ENCODE results near the gene TBC1D22A.

TBC1D22A gene

DNA sequence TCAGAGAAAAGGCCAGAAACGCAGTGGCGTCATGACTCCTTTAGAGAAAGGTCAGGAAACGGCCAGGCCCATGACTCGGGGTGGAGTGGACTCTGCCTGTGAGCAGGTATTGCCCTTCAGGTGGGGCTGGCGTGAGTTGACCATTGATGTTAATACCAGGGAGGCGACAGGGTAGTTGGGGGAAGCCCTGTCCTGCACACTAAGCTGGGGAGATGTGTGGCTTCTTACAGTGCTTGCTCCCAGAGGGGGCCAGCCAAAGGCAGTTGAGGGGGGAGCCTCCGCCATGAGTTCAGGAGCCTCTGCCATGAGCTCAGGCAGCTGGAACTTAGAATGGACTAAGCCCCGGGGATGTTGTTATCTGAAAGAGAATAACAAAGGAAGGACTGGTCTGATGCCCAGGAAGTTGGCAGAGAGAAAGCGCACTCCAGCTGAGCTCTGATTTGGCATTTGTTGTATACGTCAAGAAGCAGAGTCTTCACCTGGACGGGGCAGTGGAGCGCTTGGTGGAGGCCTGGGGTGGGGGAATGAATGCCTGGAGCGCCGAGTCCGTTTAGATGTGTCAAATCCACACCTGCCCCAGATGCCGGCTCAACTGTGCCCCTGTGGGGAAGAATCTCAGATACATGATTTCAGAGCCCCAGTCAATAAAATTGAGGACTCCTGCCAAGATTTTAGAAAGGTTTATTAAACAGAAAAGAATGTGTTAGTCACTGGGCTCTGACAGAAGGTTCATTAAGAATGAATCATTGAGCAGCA lies 222.5 kb downstream of the TBC1D22A start:
- ATAC-seq (replicated peaks), result no peak
- H3K4me3 Mint-ChIP-seq, result no peak overlapping the region
- DNase-seq, result no peak
- no peaks in the 10 kb centered on the region for H3K27me3 Mint-ChIP-seq
- H3K4me1 Mint-ChIP-seq, result peaks cover 13 to 17% of the 10 kb centered on the region in 2 donors
- no peak overlapping the region for H3K27ac Mint-ChIP-seq
- no peaks in the 10 kb centered on the region for H3K9me3 Mint-ChIP-seq
- peaks cover 29 to 48% of the 10 kb centered on the region in 2 donors for H3K36me3 Mint-ChIP-seq

- H3K27me3 Mint-ChIP-seq, result no peaks in the 10 kb centered on the region
- ATAC-seq (replicated peaks) (no peak), DNase-seq (no peak)
- no peaks in the 10 kb centered on the region for H3K9me3 Mint-ChIP-seq
- H3K4me3 Mint-ChIP-seq, result no peak overlapping the region
- peaks cover 13 to 15% of the 10 kb centered on the region in 2 donors for H3K4me1 Mint-ChIP-seq
- H3K27ac Mint-ChIP-seq, result no peak overlapping the region
- H3K36me3 Mint-ChIP-seq, result peaks cover 28 to 45% of the 10 kb centered on the region in 2 donors
Observed at GRCh38 chr22:46985507-46985882, 223.0 kb downstream of the TBC1D22A start.

DNA sequence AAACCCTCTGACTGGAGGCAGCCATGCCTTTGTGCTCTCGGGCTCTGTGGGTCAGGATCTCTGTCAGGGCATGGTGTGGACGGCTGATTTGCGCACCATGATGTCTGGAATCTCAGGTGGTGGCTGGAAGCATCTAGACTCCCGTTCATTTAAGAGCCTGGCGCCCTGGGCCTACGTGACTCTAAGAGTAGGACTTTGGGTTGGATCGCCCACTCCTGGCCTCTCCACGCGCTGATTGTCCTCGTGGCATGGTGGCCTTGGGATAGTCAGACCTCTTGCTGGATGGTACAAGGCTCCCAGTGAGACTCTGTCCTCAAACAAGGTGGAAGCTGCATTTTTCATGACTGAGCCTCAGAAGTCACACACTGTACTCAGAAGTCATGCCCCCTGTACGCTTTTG lies 224.3 kb downstream of the TBC1D22A start:
- Mint-ChIP-seq H3K36me3 (peaks cover 29 to 45% of the 10 kb centered on the region in 2 donors), H3K27ac (no peak overlapping the region), H3K9me3 (no peaks in the 10 kb centered on the region), H3K4me1 (peaks cover 7 to 11% of the 10 kb centered on the region in 2 donors), H3K4me3 (no peak overlapping the region), H3K27me3 (no peaks in the 10 kb centered on the region)
- ATAC-seq (replicated peaks) (no peak), DNase-seq (no peak)

- Mint-ChIP-seq H3K36me3 (peaks cover 30 to 36% of the 10 kb centered on the region in 2 donors), H3K4me1 (peaks cover 0 to 5% of the 10 kb centered on the region in 2 donors)
Observed at GRCh38 chr22:46990937-46991550, 228.6 kb downstream of the TBC1D22A start.

DNA sequence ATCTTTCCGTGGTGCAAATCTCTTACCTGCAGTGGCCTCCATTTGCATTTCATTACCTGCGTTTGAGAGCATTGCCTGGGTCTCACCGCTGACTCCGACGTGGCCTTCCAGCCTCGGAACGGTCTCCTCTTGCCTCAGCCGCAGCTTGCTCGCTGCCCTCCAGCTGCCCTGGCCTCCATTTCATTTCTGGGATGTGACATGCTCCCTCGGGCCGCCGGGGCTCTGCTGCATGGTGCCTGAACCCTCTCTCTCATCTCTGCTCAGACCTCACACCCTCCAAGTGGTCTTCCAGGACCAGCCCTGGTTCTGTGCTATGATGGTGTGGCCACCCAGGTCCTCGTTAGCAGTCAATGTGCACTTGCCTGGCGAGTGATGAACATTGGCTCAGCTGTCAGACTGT lies 229.2 kb downstream of the TBC1D22A start:
- DNase-seq (no peak), ATAC-seq (replicated peaks) (no peak)
- no peaks in the 10 kb centered on the region for H3K9me3 Mint-ChIP-seq
- H3K27ac Mint-ChIP-seq, result peak overlapping the region; percentile 70
- peaks cover 3 to 7% of the 10 kb centered on the region in 2 donors for H3K4me1 Mint-ChIP-seq
- no peak overlapping the region for H3K4me3 Mint-ChIP-seq
- H3K36me3 Mint-ChIP-seq, result peaks cover 34 to 41% of the 10 kb centered on the region in 2 donors
- H3K27me3 Mint-ChIP-seq, result no peaks in the 10 kb centered on the region

More at GRCh38 chr22:46990937-46991550, 228.6 kb downstream of the TBC1D22A start:
- H3K4me3 Mint-ChIP-seq, result no peak overlapping the region
- no peak for DNase-seq
- H3K27me3 Mint-ChIP-seq, result no peaks in the 10 kb centered on the region
- peak overlapping the region; percentile 21 for H3K27ac Mint-ChIP-seq
- no peak for ATAC-seq (replicated peaks)
- H3K9me3 Mint-ChIP-seq, result no peaks in the 10 kb centered on the region

DNA sequence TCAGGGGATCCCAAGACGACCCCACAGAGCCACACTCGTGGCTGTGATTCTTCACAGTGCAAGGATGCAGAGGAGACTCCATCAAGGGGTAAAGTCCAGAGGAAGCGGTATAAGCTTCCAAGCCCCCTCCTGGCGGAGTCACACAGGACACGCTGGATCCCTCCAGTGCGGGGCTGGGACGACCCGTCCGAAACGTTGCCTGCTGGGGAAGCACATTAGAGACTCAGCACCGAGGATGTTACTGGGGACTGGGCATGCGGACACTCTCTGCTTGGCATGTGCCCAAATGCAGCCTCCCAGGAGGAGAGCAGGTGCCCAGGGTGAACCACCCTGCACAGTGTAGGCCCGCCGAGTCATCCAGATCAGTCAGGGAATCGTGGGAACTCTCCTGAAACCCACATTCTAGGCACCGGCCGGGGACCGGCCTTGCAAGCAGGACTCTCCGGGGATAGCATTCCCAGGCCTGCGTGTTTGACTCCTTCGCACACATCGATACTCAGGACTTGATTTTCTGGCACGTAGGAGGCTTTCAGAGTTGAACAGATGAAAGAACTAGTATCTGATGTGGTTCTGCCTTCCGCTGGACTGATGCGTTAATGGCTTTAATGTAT lies 229.8 kb downstream of the TBC1D22A start:
- no peaks in the 10 kb centered on the region for H3K27me3 Mint-ChIP-seq
- DNase-seq (no peak), ATAC-seq (replicated peaks) (no peak)
- peaks cover 34 to 38% of the 10 kb centered on the region in 2 donors for H3K36me3 Mint-ChIP-seq
- no peaks in the 10 kb centered on the region for H3K9me3 Mint-ChIP-seq
- H3K27ac Mint-ChIP-seq, result no peak overlapping the region
- H3K4me3 Mint-ChIP-seq, result no peak overlapping the region
- peaks cover 5 to 7% of the 10 kb centered on the region in 2 donors for H3K4me1 Mint-ChIP-seq

DNA sequence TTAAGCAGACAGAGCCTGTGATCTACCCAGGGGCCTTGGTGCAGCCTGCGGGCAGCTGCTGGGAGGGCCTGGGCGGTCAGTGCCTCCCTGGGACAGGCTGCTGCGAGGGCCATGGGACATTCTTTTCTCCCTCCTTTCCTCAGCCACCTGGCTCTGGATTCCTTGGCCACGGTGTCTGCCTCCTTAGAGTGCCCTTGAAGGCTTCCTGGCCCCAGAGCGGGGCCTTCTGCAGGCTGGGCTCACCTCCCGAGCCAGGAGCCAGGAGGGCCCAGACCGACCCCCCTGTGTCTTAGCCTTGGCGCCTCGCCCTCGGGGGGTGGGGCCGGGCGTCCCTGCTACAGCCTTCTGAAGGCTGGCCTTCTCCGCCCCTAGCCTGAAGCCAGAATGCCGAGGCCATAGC lies 231.2 kb downstream of the TBC1D22A start:
- Mint-ChIP-seq H3K4me1 (peaks cover 7 to 9% of the 10 kb centered on the region in 2 donors), H3K36me3 (peaks cover 36 to 48% of the 10 kb centered on the region in 2 donors), H3K27me3 (no peaks in the 10 kb centered on the region), H3K4me3 (no peak overlapping the region), H3K27ac (no peak overlapping the region), H3K9me3 (no peaks in the 10 kb centered on the region)
- DNase-seq (no peak), ATAC-seq (replicated peaks) (no peak)

DNA sequence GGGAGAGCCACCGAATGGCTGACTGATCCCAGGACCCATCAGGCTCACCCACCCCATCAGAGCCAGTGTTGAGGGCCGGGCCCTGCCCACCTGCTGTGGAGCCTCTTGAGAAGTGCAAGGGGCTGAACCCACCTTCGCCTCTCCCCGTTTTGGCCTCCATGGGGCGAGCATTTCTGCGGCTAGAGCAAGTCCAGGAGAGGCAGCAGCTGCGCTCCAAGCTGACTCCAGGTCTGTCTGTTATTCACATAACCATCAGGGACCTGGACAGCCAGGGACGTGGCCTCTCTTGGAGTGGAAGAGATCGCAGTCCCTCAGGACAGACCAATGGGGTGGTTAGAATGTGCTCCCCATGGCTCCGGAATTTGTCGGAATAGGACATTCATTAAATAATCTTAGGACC lies 231.8 kb downstream of the TBC1D22A start:
- Mint-ChIP-seq H3K4me3 (no peak overlapping the region), H3K36me3 (peaks cover 40 to 48% of the 10 kb centered on the region in 2 donors)

DNA sequence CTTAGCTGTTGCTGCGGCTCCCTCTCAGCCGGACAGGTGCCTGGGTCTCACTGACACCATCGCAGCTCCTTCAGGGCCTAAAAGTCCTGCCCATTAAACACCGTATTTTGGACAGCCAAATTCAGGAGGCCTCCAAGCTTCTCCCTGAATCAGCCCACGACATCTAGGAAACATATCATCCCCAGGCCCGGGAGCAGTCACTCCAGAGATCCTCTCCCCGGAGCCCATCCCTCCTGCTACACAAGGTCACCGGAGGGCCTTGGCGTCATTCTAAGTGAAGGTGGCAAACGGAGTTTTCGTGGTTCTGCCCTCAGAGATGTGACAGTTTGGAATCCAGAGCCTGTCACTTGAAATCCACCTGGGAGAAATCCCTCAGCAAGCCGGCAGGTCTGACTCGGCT lies 232.5 kb downstream of the TBC1D22A start:
- Mint-ChIP-seq H3K4me1 (peaks cover 14 to 21% of the 10 kb centered on the region in 2 donors), H3K36me3 (peaks cover 44 to 53% of the 10 kb centered on the region in 2 donors), H3K9me3 (no peaks in the 10 kb centered on the region), H3K27ac (no peak overlapping the region), H3K27me3 (no peaks in the 10 kb centered on the region), H3K4me3 (no peak overlapping the region)
- DNase-seq (no peak), ATAC-seq (replicated peaks) (no peak)

More for the DNA sequence above, 231.8 kb downstream of the TBC1D22A start:
- no peak for ATAC-seq (replicated peaks)
- DNase-seq, result no peak
- Mint-ChIP-seq H3K27me3 (no peaks in the 10 kb centered on the region), H3K9me3 (no peaks in the 10 kb centered on the region), H3K4me1 (peaks cover 10 to 14% of the 10 kb centered on the region in 2 donors), H3K27ac (no peak overlapping the region)

DNA sequence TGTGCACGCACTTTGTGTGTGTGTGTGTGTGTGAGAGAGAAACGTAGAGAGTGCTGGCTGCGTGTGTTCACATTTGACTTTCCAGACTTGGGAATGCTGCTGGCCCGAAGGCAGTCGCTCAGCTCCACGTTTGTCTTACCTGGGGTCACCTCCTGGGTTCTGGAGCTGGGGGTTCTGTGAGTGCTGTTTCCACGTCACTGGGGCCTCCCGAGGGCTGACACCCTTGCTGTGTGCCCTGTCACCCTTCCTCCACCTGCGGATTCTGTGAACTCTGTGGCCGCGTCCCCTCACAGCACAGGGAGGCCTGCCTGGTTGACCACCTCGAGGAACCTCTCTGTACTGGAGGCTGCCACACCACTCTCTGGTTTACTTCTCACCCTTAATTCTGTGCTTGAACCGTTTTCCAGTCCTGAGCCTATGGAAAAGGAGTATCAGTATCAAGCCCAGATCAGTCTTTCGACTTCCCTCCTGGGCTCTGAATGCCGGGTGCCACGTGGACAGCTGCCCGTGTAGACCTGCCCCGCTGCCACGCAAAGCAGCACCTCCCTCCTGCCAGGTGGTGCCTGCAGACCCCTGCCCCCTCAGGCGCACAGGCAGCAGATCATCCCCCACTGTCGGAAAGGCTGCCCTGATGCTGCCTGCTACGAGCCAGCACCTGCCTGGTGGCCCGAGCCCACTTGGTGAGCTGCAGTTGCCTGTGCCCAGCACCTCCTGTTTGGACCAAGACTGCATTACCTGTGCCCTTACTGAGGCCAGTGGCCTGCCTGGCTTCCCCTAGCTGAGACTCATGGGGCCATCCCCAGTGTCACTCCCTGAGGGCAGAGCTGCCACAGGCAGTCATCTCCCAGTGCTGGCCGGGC lies 233.3 kb downstream of the TBC1D22A start:
- Mint-ChIP-seq H3K27me3 (no peaks in the 10 kb centered on the region), H3K27ac (no peak overlapping the region), H3K36me3 (peaks cover 47 to 56% of the 10 kb centered on the region in 2 donors), H3K9me3 (no peaks in the 10 kb centered on the region), H3K4me3 (no peak overlapping the region), H3K4me1 (peaks cover 18 to 29% of the 10 kb centered on the region in 2 donors)
- DNase-seq, result no peak
- ATAC-seq (replicated peaks), result no peak

GRCh38 chr22:46996595-46997310 lies 234.3 kb downstream of the TBC1D22A start:
- Mint-ChIP-seq H3K27ac (no peak overlapping the region), H3K36me3 (peaks cover 36 to 47% of the 10 kb centered on the region in 2 donors), H3K4me3 (no peak overlapping the region), H3K27me3 (no peaks in the 10 kb centered on the region), H3K4me1 (peaks cover 18 to 30% of the 10 kb centered on the region in 2 donors), H3K9me3 (no peaks in the 10 kb centered on the region)
- DNase-seq, result no peak
- ATAC-seq (replicated peaks), result no peak

GRCh38 chr22:46997311-46997970 lies 235.0 kb downstream of the TBC1D22A start:
- no peaks in the 10 kb centered on the region for H3K27me3 Mint-ChIP-seq
- ATAC-seq (replicated peaks) (no peak), DNase-seq (no peak)
- no peak overlapping the region for H3K4me3 Mint-ChIP-seq
- H3K4me1 Mint-ChIP-seq, result peaks cover 18 to 35% of the 10 kb centered on the region in 2 donors
- H3K36me3 Mint-ChIP-seq, result peaks cover 30 to 48% of the 10 kb centered on the region in 2 donors
- H3K27ac Mint-ChIP-seq, result no peak overlapping the region
- H3K9me3 Mint-ChIP-seq, result no peaks in the 10 kb centered on the region

DNA sequence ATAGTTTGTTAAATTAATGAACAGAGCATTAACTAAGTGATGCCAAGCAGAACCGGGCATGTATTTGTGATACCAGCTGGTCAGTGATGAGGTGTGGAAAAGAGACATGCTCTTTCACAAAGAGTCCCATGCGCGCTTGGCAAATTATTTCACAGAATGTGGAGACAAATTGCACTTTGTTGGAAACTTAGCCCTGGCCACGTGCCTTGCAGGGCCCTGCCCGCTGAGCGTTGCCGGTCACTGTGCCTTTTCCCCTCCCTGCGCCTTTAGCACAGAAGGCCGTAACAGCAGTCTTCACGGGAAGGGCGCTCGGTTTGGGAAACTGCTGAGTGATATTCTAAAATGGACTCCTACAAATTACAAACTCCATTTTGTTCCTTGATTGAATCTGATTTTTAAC lies 235.9 kb downstream of the TBC1D22A start:
- H3K4me1 Mint-ChIP-seq, result peaks cover 15 to 37% of the 10 kb centered on the region in 2 donors
- H3K36me3 Mint-ChIP-seq, result peaks cover 31 to 43% of the 10 kb centered on the region in 2 donors
- ATAC-seq (replicated peaks), result no peak
- no peak overlapping the region for H3K27ac Mint-ChIP-seq
- DNase-seq, result no peak
- H3K9me3 Mint-ChIP-seq, result no peaks in the 10 kb centered on the region
- no peaks in the 10 kb centered on the region for H3K27me3 Mint-ChIP-seq
- H3K4me3 Mint-ChIP-seq, result no peak overlapping the region
